Measurements from ENCODE around the gene ENOX1.

Gene ENOX1

DNA sequence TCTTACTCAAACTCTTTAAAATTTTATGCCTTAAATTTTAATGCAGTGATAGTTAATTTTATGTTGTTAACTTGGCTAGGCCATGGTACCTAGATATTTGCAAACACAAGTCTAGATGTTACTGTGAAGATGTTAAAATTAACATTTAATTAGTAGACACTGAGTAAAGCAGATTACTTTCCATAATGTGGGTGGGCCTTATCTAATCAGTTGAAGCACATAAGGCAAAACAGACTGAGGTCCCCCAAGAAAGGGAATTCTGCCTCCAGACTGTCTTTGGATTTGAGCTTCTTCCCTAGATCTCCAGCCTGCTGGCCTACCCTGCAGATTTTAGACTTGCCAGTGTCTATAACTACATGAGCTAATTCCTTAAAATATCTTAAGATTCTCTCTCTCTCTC lies 294.0 kb downstream of the ENOX1 start:
- DNase-seq (ENCODE audit: insufficient read length, low spot score): no peak
- FAIRE-seq: no peak

GRCh38 chr13:43492311-43492710 lies 294.5 kb downstream of the ENOX1 start:
- FAIRE-seq (no peak), DNase-seq (ENCODE audit: insufficient read length, low spot score) (no peak)

DNA sequence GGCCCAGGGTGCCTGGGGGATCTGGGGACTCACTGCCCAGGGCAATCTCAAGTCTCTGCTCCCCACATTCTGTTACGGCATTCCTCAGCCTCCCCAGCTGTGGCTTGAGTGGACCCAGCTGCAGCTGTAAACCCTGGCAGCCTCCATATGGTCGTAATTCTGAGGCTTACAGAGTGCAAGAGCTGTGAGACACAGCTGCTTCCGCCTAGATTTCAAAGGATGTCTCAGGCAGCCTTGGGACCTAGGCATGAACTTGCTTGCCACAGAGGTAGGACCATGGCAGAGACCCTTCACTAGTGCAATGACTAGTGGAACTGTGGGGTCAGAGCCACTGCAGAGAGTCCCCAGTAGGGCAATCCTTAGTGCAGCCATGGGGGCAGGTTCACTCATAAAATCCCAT lies 297.5 kb downstream of the ENOX1 start:
- DNase-seq (ENCODE audit: insufficient read length, low spot score): no peak
- FAIRE-seq: no peak

DNA sequence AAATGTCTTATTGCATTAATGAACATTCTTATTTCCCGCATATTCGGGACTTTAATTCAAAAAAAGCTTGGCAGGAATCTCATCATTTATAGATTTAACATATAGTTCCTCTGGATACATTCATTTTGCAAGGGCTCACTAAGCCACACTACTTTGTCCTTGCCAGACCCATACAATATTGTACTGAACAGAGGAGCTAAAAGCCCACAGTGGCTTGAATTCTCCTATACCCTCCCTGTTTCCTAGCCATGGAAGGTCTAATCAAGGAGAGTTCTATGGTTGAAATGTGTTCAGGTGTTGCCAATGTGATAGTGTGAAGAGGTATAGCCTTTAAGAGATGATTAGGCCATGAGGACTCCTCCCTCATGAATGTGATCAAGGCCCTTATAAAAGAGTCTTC lies 298.9 kb downstream of the ENOX1 start:
- no peak for FAIRE-seq

GRCh38 chr13:43487461-43487860 lies 299.3 kb downstream of the ENOX1 start:
- DNase-seq (ENCODE audit: insufficient read length, low spot score): no peak
- FAIRE-seq: no peak

More for the DNA sequence above, 298.9 kb downstream of the ENOX1 start:
- DNase-seq (ENCODE audit: insufficient read length, low spot score): no peak

DNA sequence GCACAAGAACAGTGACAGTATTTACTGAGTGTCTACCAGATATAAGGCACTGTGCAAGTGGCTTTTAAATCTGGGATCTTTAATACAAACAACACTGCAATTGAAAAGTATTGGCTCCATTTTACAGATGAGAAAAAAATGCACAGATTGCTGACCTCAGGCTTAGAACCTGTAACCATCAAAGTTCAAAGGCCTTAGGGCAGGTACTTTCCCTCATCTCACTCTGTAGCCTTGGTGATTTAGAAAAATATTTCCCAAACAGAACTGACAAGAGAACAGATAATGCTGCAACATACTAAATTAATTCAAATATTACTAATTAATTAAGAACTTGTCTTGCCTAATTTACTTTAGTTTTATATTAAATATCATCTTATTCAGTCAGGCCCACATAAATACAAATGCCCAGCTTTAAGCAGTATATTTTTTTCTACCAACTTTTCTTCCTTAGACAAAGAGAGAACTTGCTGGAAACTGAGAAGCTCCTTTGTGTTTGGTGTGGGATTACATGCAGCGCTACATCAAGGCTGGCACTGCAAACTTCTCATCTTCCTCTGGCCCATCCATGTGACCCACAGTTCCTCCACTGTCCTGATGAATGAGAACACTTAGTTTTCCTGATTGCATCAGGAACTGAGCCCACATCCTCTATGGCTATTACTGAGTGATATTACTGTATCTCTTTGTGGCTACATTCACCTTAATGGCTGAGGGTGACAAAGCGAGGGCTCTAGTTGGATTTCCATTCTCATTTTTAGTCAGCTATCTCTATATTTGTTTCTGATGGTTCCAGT lies 302.1 kb downstream of the ENOX1 start:
- no peak for FAIRE-seq
- no peak for DNase-seq (ENCODE audit: insufficient read length, low spot score)

- FAIRE-seq (no peak), DNase-seq (ENCODE audit: insufficient read length, low spot score) (no peak)
These were observed 302.8 kb downstream of the ENOX1 start for GRCh38 chr13:43483930-43484329.

- FAIRE-seq (no peak), DNase-seq (ENCODE audit: insufficient read length, low spot score) (no peak)
These were observed 304.1 kb downstream of the ENOX1 start for GRCh38 chr13:43482641-43483040.

DNA sequence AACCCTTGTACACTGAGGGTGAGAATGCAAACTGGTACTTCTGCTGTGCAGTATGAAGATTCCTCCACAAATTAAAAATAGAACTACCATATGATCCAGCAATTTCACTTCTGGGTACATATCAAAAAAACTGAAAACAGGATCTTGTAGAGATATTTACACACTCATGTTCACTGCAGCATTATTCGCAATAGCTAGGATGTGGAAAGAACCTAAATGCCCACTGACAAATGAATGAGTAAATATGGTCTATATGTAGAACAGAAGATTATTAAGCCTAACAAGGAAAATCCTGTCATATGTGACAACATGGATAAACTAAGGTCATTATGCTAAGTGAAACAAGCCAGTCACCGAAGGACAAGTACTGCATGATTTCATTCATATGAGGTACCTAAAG lies 304.7 kb downstream of the ENOX1 start:
- DNase-seq (ENCODE audit: insufficient read length, low spot score) (no peak), FAIRE-seq (no peak)

- FAIRE-seq (no peak), DNase-seq (ENCODE audit: insufficient read length, low spot score) (no peak)
These were observed 307.9 kb downstream of the ENOX1 start for GRCh38 chr13:43478902-43479301.

DNA sequence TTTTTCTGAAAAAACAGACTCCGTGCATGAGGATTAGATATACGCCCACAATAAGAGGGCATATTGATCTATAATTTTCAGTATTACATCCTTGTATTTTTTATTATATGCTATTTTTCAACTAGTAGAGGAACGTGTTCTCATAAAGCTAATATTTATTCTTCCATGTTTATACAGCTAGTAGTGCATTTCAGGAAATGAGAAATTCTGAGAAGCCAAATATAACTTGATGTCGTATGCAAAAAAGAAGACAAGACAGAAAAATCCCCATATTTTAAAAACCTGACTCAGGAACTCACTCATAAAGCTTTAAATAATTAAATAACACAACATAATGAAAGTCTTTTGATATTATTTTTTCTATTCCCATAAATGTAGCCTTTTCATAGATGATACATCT lies 308.6 kb downstream of the ENOX1 start:
- DNase-seq (ENCODE audit: insufficient read length, low spot score): no peak

GRCh38 chr13:43475140-43475539 lies 311.6 kb downstream of the ENOX1 start:
- no peak for DNase-seq (ENCODE audit: insufficient read length, low spot score)
- FAIRE-seq: no peak

More for the DNA sequence above, 308.6 kb downstream of the ENOX1 start:
- no peak for FAIRE-seq

DNA sequence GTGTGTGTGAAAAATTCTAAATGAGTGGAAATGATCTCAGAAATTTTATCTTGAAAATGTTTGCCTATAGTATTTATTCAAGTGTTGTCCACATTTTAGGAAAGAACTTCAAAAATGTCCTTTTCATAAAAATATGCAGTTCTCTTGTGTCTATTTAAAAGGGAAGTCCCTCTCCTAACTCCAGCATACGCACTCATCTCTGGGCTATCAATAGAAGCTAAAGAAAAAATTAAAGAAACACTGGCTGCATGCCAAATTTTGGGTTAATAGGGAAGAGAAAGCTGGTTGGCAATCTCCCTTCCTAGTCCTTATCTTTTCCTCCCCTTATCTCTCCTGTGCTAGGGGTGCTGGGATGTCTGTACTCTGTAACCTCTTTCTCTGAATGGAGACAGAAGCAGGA lies 313.3 kb downstream of the ENOX1 start:
- FAIRE-seq (no peak), DNase-seq (ENCODE audit: insufficient read length, low spot score) (no peak)

- no peak for FAIRE-seq
- no peak for DNase-seq (ENCODE audit: insufficient read length, low spot score)
These were observed 313.8 kb downstream of the ENOX1 start for GRCh38 chr13:43472980-43473379.

DNA sequence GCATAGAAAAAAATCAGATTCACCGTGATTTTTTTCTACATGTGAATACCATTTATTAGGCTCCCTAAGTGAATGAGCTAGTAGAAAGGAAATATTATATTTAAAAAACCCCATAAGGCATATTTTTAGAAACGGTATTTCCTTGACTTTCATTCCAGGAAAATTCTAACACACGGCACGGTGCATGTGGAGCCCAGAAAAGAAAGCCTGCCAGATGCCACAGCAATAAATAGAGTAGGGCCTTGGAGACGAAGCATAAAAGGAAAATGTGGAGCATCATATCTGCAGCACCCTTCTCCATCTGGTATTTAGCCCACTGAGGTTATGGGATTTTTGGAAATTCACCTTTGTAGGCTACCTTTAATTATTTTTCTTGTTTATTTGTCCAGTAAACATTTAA lies 314.4 kb downstream of the ENOX1 start:
- FAIRE-seq (no peak), DNase-seq (ENCODE audit: insufficient read length, low spot score) (no peak)

GRCh38 chr13:43470610-43471009 lies 316.2 kb downstream of the ENOX1 start:
- no peak for FAIRE-seq

DNA sequence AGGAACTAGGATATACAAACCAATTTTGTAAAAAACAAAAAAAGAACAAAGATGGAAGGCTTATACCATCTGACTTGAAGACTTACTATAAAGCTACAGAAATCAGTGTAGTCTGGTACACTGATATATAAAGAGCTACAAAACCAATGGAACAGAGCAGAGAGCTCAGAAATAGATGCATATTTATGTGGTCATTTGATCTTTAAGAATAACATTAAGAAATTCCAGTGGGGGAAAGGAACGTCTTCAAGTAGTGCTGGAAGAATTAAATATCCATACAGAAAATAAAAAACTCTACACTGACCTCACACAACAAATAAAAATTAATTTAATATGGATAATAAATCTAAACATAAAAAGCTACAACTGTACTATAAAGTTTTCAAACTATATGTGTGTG lies 317.0 kb downstream of the ENOX1 start:
- no peak for DNase-seq (ENCODE audit: insufficient read length, low spot score)
- no peak for FAIRE-seq

More at GRCh38 chr13:43470610-43471009, 316.2 kb downstream of the ENOX1 start:
- no peak for DNase-seq (ENCODE audit: insufficient read length, low spot score)

DNA sequence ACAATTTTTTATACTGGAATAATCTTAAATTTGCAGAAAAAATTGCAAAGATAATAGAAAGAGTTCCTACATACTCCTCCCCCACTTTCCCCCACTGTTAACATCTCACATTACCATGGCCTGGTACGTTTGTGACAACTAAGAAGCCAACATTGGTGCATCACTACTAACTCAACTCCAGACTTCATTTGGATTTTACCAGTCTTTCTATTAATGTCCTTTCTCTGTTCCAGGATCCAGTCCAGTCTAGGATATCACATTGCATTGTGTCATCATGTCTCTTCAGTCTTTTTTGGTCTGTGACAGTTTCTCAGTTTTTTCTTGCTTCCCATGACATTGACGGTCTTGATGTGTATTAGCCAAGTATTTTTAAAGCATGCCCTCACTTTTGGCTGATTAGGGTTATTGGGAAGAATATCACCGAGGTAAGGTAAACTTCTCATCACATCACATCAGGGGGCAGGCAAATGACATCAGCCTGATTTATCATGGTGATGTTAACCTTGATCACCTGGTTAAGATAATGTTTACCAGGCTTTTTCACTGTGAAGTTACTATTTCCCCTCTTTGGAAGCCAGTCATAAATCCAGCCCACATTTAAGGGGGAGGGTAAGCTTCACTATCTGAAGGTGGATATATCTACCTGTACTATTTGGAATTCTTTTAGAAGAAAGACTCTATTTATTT lies 322.1 kb downstream of the ENOX1 start:
- FAIRE-seq (no peak), DNase-seq (ENCODE audit: insufficient read length, low spot score) (no peak)

DNA sequence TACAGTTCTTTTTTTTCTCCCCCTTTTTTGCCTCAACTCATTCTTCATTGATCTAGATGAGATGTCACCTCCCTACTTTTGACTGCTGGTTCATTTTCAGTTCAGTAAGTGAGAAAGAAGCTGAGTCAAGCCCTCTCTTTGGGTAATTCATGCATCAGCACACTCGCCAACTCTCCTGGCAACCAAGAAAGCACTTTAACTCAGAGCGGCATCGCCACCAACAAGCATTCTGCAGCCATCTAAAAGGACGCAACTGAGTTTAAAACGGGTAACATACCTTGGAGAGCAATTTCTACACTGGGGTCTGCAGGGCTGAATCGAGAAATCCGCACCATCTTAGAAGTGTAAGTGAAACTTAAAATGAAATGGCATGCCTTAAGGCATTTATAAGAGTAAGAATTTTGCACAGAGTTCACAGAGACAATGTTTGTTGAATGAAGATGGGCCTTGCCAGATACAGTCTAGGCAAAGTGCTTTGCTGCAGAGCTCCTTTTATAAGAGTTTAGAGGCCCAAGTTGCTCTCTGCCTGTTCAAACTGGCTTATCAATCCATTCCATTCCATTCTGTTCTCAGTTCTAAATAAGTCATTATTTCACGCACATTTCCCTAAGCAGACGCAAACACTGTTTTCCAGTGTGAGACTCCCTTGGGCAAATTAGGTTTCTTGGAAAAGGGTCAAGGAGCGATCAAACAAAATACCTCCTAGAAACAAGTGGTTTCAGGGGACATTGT lies 338.0 kb downstream of the ENOX1 start:
- FAIRE-seq: no peak
- no peak for DNase-seq (ENCODE audit: insufficient read length, low spot score)

DNA sequence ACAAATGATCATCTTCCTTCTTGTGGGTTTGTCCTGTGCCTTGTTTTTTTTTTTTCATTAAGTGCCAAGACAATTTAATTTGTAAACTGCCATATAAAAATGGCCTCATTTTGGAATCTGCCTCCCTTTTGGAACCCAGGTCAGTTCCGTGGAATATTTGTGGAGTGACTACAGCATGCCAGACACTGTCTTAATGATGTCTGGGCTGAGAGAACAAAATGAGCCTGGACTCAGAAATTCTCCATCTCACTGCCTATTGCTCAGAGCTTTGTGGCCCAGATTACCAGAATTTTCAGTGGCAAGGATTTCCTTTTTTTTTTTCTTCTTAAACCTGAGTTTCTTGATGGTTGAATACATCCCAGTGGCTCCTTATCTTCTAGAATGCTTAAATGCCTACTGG lies 340.6 kb downstream of the ENOX1 start:
- no peak for DNase-seq (ENCODE audit: insufficient read length, low spot score)

GRCh38 chr13:43445668-43446067 lies 341.1 kb downstream of the ENOX1 start:
- FAIRE-seq: no peak
- DNase-seq (ENCODE audit: insufficient read length, low spot score): no peak

More for the DNA sequence above, 340.6 kb downstream of the ENOX1 start:
- FAIRE-seq: no peak

GRCh38 chr13:43444081-43444480 lies 342.7 kb downstream of the ENOX1 start:
- FAIRE-seq (no peak), DNase-seq (ENCODE audit: insufficient read length, low spot score) (no peak)

Data from GM19239 (cell line).